Stimulated activated effector memory CD8-positive, alpha-beta T cell treated with anti-CD3 and anti-CD28 coated beads, Interleukin-12 subunit alpha, Interleukin-12 subunit beta, amount 100 ng/mL, for 72 hours (primary cell): Measurements from ENCODE around the gene NAA10.

Experiments used
- ATAC-seq: fragments of 150-1000 bp; cut with Tn5 transposase; 2 replicates; pipeline ENCODE4 v1.10.0; 2021
- DNase-seq, 2 donors: peaks; one replicate each; pipeline ENCODE4 v3.0.0; 2021 to 2022; ENCODE audit warnings: low spot score in 2 of 2
- H3K27ac Mint-ChIP-seq: one replicate; pipeline ENCODE4 v1.8.0; 2022; ENCODE audit warnings: mild to moderate bottlenecking, mixed read lengths
- H3K36me3 Mint-ChIP-seq: one replicate; pipeline ENCODE4 v1.8.0; 2022; ENCODE audit warnings: mild to moderate bottlenecking, mixed read lengths
- H3K4me1 Mint-ChIP-seq: one replicate; pipeline ENCODE4 v1.8.0; 2022; ENCODE audit warnings: mixed read lengths
- H3K4me3 Mint-ChIP-seq: one replicate; pipeline ENCODE4 v1.8.0; 2022; ENCODE audit warnings: mild to moderate bottlenecking, mixed read lengths
- H3K9me3 Mint-ChIP-seq: one replicate; pipeline ENCODE4 v1.8.0; 2022; ENCODE audit warnings: mixed read lengths

Gene NAA10

DNA sequence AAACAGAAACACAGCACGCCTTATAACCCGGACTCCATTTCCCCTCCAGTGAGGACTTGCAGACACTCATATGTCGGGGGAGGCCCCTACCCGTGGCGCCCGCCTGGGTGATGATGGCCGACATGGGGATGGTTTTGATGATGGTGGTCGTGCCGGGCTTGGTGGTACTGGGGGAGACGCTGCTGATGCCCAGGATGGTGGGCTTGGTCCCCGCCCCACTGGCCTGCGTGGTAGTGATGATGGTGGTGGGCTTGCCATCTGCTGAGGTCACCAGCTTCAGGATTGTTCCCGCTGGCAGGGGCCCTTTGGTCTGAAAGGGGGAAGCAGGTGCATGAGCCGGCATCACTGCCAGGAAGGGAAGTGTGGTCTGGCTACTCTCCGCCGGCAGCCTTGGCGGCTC, 22.4 kb upstream of the NAA10 start:
- DNase-seq (no peak), ATAC-seq (no peak)
- no peaks in the 10 kb centered on the region for H3K4me1 Mint-ChIP-seq
- no peak overlapping the region for H3K27ac Mint-ChIP-seq
- H3K4me3 Mint-ChIP-seq: no peak overlapping the region
- peaks cover 78% of the 10 kb centered on the region for H3K36me3 Mint-ChIP-seq
- no peaks in the 10 kb centered on the region for H3K9me3 Mint-ChIP-seq

DNA sequence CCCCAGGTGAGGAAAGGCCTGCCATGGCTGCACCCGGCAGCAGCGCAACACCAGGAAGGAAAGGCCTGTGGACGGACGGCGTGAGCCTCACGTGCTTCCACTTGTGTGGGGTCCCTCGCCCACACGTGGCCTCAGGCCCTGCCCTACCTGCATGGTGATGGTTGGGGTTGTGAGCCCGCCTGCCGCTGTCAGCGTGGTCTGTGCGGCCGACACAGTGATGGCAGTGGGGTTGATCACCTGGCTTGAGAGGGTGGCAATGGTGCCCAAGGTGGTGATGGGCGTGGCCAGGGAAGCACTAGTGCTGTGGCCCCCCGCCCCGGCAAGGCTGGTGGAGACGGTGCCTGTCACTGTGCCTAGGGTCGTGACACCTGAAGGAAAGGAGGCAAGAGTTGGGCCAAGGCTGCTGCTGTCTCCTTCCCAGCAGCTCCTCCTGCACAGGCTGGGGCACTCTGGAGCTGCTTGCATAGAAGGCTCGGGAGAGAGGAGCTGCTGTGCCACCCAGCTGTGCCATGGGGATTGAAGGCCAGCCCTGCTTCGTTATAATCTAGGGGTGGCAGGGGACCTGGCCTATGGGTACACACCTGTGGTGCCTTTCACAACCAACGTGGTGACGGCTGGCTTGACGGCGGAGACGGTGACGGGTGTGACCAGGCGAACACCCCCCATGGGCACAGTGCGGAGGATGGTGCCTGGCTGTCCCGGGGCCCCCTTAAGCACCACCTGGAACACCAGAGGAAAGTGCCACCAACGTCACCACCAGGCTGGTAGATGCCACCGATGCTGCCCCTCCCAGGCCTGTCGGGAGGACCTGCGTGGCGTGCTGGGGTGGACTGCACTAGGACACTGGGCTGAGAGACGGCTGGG, 21.4 kb upstream of the NAA10 start:
- no peak for DNase-seq
- no peak for ATAC-seq
- no peak overlapping the region for H3K4me3 Mint-ChIP-seq
- no peaks in the 10 kb centered on the region for H3K9me3 Mint-ChIP-seq
- peaks cover 78% of the 10 kb centered on the region for H3K36me3 Mint-ChIP-seq
- H3K27ac Mint-ChIP-seq: peak overlapping the region; percentile 32
- no peaks in the 10 kb centered on the region for H3K4me1 Mint-ChIP-seq

GRCh38 chrX:153955228-153955732, 20.4 kb upstream of the NAA10 start:
- H3K27ac Mint-ChIP-seq: peak overlapping the region; percentile 32
- H3K9me3 Mint-ChIP-seq: no peaks in the 10 kb centered on the region
- DNase-seq (no peak), ATAC-seq (no peak)
- H3K36me3 Mint-ChIP-seq: peaks cover 78% of the 10 kb centered on the region
- H3K4me3 Mint-ChIP-seq: no peak overlapping the region
- no peaks in the 10 kb centered on the region for H3K4me1 Mint-ChIP-seq

DNA sequence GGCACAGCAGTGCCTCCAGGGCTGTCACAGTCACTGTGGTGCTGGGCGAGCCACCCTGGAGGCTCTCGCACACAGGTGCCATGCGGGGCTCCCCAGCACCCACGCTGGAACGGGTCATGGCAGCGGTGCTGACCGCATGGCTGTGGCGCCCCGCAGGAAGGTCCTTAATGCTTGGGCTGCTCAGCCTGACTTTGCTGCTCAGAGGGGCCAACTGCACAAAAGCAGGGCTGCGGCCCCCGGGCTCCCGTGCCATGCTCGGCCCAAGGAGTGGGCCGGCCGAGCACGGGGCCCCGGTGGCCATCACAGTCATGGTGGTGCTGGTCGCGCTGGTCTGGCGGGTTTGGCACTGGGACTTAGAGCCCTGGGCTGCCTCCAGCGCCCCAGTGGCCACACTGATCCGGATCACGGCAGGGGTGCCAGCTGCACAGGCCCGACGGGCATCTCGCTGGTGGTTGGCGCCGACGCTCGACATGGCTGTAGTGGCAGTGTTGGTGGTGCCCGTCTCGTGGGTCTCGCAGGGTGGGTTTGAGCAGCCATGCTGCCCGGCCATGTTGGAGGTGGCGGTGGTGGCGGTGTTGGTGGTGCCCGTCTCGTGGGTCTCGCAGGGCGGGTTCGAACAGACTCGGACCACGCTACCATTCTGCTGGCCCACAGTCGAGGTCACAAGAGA, 19.9 kb upstream of the NAA10 start:
- H3K4me1 Mint-ChIP-seq: no peaks in the 10 kb centered on the region
- H3K4me3 Mint-ChIP-seq: no peak overlapping the region
- DNase-seq (no peak), ATAC-seq (no peak)
- no peaks in the 10 kb centered on the region for H3K9me3 Mint-ChIP-seq
- H3K36me3 Mint-ChIP-seq: peaks cover 78% of the 10 kb centered on the region
- peak overlapping the region; percentile 32 for H3K27ac Mint-ChIP-seq

- Mint-ChIP-seq H3K36me3 (peaks cover 77% of the 10 kb centered on the region), H3K27ac (no peak overlapping the region), H3K4me3 (no peak overlapping the region), H3K9me3 (no peaks in the 10 kb centered on the region), H3K4me1 (no peaks in the 10 kb centered on the region)
- DNase-seq (no peak), ATAC-seq (no peak)
Measured at GRCh38 chrX:153953892-153954557, 19.2 kb upstream of the NAA10 start.

GRCh38 chrX:153953342-153953830, 18.5 kb upstream of the NAA10 start:
- H3K9me3 Mint-ChIP-seq: no peaks in the 10 kb centered on the region
- H3K4me3 Mint-ChIP-seq: no peak overlapping the region
- H3K27ac Mint-ChIP-seq: peak overlapping the region; percentile 54
- ATAC-seq (peak; percentile 77), DNase-seq (peak; percentile 72 to 88)
- peaks cover 80% of the 10 kb centered on the region for H3K36me3 Mint-ChIP-seq
- peaks cover 6% of the 10 kb centered on the region for H3K4me1 Mint-ChIP-seq

DNA sequence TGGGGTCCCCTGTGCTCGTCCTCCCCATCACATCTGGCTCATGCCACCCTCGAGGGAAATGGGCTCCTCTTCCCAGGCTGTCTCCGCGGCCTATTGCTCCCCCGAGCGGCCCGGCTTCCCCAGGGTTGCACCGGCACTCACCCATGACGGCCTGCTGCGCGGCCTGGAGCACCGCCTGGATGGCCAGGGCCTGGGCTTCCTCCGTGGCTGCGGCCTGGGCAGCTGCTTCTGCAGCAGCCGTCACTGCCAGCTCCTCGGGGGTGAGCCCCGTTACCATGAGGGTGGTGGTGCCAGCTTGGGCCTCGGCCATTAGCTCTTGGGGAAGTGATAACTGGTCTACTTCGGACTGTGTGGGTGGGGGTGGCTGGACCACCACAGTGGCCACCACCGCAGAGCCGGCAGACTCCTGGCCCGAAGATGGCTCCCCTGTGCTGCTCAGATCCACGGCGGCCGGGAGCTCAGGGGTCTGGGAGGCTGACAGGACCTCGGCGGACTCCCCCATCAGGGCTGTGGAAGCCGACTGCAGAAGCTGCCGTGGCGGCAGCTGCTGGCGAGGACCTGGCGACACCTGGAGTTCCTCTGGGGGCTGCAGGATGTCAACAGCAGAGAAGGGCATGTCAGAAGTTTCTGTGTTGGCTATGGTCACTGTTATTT, 17.7 kb upstream of the NAA10 start:
- Mint-ChIP-seq H3K36me3 (peaks cover 88% of the 10 kb centered on the region), H3K4me3 (no peak overlapping the region), H3K4me1 (peaks cover 12% of the 10 kb centered on the region), H3K27ac (peak overlapping the region; percentile 54), H3K9me3 (no peaks in the 10 kb centered on the region)
- ATAC-seq (no peak), DNase-seq (no peak)

- no peak for ATAC-seq
- no peak overlapping the region for H3K4me3 Mint-ChIP-seq
- peaks cover 93% of the 10 kb centered on the region for H3K36me3 Mint-ChIP-seq
- H3K4me1 Mint-ChIP-seq: peaks cover 16% of the 10 kb centered on the region
- no peaks in the 10 kb centered on the region for H3K9me3 Mint-ChIP-seq
- no peak for DNase-seq
- H3K27ac Mint-ChIP-seq: peak overlapping the region; percentile 54
Measured at GRCh38 chrX:153951683-153952372, 17.0 kb upstream of the NAA10 start.

- no peak for DNase-seq
- H3K27ac Mint-ChIP-seq: peak overlapping the region; percentile 26
- H3K4me1 Mint-ChIP-seq: peaks cover 16% of the 10 kb centered on the region
- no peak overlapping the region for H3K4me3 Mint-ChIP-seq
- peaks cover 76% of the 10 kb centered on the region for H3K36me3 Mint-ChIP-seq
- no peaks in the 10 kb centered on the region for H3K9me3 Mint-ChIP-seq
- ATAC-seq: no peak
Measured at GRCh38 chrX:153950127-153950526, 15.3 kb upstream of the NAA10 start.

DNA sequence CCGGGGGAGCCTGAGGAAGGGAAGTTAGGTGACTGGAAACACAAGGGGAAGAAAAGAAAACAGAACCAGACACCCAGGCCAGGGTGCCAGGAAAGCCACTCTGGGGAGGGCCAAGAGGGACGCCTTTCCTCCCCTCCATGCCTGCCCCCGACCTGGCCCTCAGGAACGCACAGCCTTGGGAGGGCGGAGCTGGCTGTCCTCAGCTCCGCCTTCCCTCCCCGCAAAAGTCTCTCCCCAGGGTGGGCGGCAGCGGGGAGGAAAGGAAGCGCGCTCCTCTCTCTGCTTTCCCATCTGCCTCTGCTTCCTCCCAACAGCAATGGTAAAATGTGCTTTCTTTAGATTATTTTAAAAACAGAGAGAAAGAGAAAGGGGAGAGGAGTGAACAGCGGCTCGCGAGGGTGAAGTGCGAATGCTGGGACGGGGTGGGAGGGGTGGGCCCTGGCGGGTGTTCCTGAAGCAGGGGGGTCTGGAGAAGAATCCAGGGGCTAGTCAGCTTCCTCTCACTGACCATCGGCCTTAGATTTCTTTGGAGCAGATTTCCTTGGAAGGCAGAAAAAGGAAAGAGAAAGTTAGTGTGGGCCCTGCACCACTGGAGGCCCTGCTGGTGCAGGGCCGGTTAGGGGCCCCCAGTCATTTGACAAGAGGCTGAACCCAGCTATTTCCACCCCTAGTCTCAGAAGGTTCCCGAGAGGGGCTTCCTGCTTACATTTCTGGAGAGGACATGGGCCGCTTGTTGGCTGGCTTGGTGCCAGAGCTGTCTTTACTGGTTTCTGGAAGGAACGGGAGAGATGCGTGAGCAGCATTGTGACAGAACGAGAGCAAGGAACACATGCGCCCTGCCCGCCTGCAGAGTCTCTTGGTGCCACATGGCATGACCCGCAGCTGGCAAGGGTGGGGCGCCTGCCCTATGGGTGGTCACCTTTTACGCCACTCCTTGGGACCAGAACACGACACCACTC, 14.3 kb upstream of the NAA10 start:
- peaks cover 75% of the 10 kb centered on the region for H3K36me3 Mint-ChIP-seq
- H3K27ac Mint-ChIP-seq: peak overlapping the region; percentile 77
- H3K4me3 Mint-ChIP-seq: no peak overlapping the region
- DNase-seq (no peak), ATAC-seq (no peak)
- H3K4me1 Mint-ChIP-seq: peaks cover 21% of the 10 kb centered on the region
- H3K9me3 Mint-ChIP-seq: no peaks in the 10 kb centered on the region

- no peak for ATAC-seq
- peak overlapping the region; percentile 77 for H3K27ac Mint-ChIP-seq
Measured at GRCh38 chrX:153948002-153948466, 13.2 kb upstream of the NAA10 start.

GRCh38 chrX:153947009-153947769, 12.4 kb upstream of the NAA10 start:
- Mint-ChIP-seq H3K9me3 (no peaks in the 10 kb centered on the region), H3K4me3 (no peak overlapping the region), H3K4me1 (peaks cover 21% of the 10 kb centered on the region), H3K27ac (peak overlapping the region; percentile 77), H3K36me3 (peaks cover 56% of the 10 kb centered on the region)
- DNase-seq (peak; percentile 58 to 83), ATAC-seq (peak; percentile 89)

More at GRCh38 chrX:153948002-153948466, 13.2 kb upstream of the NAA10 start:
- no peak overlapping the region for H3K4me3 Mint-ChIP-seq
- no peak for DNase-seq
- peaks cover 21% of the 10 kb centered on the region for H3K4me1 Mint-ChIP-seq
- H3K9me3 Mint-ChIP-seq: no peaks in the 10 kb centered on the region
- peaks cover 64% of the 10 kb centered on the region for H3K36me3 Mint-ChIP-seq
